OCI-M2 (cell line): ENCODE data around the gene PARP16.
A peak's percentile ranks its signal among the peaks of the same experiment; 100 is the strongest.

Experiments
- DNase-seq: peaks from one replicate; lab custom pipeline; 2025; ENCODE audit not compliant: unreplicated experiment; lab: John Stamatoyannopoulos, UW

PARP16 gene

GRCh38 chr15:65312400-65312916 is 25.8 kb upstream of the PARP16 start:
- DNase-seq = no peak

GRCh38 chr15:65311760-65312159 is 25.1 kb upstream of the PARP16 start:
- DNase-seq = no peak

- no peak for DNase-seq
Observed at GRCh38 chr15:65310431-65311137, 23.9 kb upstream of the PARP16 start.

GRCh38 chr15:65309882-65310418 is 23.3 kb upstream of the PARP16 start:
- DNase-seq = no peak

DNA sequence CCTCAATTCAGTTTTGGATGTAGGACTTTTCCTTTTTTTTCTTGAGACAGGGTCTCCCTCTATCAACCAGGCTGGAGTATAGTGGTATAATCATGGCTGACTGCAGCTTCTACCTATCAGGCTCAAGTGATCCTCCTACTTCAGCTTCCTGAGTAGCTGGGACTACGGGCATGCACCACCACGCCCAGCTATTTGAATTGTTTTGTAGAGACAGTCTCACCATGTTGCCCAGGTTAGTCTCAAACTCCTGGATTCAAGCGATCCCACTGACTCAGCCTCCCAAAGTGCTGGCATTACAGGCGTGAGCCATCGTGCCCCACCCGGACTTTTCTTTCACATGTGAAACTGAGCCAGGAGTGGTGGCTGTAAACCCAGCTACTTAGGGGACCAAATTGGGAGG is 21.3 kb upstream of the PARP16 start:
- no peak for DNase-seq

DNA sequence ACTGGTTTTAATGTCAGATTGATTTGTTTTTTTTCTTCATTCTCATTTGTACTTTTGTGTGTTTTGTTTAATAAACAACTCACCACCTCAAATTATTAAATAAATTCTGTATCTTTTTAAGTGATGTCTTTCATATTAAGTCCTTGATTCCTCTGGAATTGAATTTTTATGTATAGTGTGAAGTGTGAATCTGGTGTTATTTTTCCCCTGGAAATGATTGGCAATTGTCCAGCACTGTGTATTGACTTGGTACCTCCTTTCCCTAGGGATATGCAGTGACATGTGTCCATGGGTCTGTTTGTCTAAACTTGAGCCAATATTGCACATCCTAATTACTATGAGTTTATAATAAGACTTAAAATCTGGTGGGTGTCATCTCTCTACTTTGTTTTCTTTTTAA is 19.9 kb upstream of the PARP16 start:
- DNase-seq = no peak

DNA sequence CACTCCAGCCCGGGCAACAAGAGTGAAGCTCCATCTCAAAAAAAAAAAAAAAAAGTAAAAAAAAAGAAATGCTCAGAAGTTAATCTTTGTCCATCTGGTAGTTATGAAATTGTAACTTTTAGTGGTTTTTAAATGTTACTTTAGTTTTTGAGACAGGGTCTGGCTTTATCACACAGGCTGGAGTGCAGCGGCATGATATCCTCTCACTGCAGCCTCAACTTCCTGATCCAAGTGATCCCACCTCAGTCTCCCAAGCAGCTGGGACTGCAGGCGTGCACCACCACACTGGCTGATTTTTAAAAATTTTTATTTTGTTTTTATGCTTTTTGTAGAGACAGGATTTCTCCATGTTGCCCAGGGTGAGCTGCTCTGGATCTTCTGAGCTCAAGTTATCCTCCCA is 19.1 kb upstream of the PARP16 start:
- DNase-seq = no peak

DNA sequence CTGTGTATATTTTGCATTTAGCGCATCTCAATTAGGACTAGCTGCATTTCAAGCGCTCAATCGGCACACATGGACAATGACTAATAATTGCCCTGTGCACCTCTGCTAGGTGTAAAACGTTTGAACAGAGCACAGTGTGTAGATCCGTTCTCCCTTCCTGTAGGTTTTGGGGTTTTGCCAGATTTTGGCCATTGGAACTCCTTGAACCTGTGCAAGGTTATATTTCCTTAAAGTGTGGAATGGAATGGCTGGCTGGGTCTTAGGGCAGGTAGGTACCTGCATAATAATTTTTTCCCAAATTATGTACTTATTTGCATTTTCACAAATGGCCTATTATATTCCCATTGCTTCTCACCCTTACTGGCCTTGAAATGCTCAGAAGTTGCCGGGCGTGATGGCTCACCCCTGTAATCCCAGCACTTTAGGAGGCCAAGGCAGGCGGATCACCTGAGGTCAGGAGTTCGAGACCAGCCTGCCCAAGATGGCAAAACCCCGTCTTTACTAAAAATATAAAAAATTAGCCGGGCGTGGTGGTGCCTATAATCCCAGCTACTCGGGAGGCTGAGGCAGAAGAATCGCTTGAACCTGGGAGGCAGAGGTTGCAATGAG is 18.6 kb upstream of the PARP16 start:
- DNase-seq = no peak

DNA sequence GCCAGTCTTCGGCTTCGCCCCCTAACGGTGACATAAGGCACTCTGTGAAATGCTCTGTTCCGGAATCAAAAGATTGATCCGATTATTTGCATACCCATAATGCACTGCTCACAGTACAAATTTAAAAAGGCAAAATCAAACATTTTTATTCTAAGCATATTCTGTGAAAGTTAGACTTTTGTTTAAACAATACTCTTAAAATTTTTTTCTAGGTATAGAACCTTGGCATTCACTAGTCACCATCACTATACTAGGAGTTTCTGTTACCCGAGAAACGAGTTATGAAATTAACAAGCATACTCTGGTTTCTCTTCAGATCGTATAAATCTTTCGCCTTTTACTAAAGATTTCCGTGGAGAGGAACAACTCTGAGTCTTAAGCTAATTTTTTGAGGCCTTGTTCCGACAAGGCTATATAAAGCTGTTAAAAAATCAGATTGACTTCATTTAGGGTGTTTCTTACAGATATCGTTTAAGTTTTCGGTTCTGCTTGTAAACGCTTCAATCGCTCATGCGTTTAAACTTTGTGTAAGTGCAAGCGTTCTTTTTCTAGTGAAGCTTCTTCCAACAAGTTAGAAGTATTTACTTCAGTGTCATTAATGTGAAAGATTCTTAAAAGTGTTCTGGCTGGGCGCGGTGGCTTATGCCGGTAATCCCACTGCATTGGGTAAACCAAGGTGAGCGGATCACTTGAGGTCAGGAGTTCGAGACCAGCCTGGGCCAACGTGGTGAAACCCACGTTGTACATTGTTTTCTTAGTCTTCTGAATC is 17.9 kb upstream of the PARP16 start, which contains the start of gene RNU5B-1:
Gene RNU5B-1, plus strand, starts transcription at position 297 of the 769 bp plus-strand sequence.
- peak; percentile 65 for DNase-seq

- no peak for DNase-seq
Observed at GRCh38 chr15:65303687-65304380, 17.2 kb upstream of the PARP16 start.

DNA sequence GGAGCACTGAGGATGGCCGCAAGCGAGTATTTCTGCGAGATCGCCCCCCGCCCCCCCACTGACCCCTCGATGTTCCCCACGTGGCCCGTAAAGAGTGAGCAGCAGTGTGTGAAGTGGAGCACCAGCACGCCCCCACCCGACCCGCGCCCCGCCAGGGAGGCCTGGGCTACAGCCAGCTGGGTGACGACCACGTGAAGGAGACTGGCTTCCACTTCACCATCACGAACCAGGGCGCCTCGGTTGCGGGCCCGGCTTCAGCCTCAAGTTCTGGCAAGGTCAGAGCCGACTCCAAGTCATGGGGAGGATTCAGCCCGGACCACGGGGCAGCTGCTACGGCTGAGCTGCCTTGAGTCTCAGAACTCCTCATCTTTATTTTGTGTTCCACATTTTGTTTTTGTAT is 15.4 kb upstream of the PARP16 start:
- no peak for DNase-seq

DNA sequence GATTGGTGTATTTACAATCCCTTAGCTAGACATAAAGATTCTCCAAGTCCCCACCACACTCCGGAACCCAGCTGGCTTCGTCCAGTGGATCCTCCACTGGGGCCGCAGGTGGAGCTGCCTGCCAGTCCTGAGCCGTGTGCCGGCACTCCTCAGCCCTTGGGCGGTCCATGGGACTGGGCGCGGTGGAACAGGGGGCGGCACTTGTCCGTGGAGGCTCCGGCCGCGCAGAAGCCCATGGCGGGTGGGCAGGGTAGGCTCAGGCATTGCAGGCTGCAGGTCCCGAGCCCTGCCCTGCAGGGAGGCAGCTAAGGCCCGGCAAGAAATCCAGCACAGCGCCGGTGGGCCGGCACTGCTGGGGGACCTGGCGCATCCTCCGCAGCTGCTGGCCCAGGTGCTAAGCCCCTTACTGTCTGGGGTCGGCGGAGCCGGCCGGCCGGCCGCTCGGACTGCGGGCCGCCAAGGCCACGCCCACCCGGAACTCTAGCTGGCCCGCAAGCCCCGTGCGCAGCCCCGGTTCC is 14.3 kb upstream of the PARP16 start:
- DNase-seq = no peak

GRCh38 chr15:65298731-65299130 is 12.0 kb upstream of the PARP16 start:
- DNase-seq = no peak

- DNase-seq = no peak
Observed at GRCh38 chr15:65292938-65293518, 6.3 kb upstream of the PARP16 start.

GRCh38 chr15:65290228-65290627 is 3.5 kb upstream of the PARP16 start:
- DNase-seq = no peak

GRCh38 chr15:65289261-65289854 is 2.7 kb upstream of the PARP16 start:
- DNase-seq = no peak

DNA sequence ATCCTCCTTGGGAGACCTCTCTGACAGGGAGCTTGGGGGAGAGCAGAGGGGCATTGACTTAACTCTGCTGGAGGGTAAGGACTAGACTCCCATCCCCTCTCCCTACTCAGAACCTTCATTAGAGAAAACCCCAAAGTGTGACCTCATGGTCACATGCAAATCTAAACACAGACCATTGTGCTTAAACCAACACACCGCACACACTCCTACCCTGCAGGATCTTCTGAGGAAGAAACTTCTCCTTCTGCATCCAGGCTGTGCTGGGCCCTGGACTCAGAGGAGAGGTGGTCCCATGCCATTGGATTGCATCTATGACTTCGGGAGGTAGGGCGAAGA is 805 bp upstream of the PARP16 start:
- no peak for DNase-seq

DNA sequence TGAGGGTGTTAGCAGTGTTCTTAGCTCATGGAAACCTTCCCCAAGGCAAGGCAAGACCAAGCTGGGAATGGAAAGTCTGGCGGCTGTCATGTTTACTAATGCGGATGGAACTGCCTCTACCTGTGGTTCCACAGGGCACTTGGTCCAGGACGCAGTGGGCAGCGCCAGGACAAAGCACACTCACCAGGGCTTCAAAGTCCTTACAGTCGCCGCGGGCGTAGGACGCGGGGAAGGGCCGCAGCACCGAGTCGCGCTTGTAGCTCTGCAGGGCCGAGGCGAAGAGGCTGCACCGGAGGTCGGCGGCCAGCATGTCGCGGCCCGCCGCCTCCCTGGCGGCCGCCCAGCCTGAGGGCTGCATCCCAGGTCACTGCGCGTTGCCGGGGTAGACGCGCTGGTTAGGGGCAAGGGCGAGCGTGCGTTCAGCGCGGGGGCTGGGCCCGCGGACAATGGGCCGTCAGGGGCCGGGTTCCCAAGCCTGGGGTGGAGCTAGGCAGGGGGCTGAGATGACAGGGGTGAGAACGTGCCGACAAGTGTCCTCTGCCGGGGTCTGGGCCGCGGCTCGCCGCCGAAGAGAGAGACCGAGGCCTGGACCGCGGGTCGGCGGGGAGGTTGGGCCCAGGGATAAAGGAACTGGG is 497 bp downstream of the PARP16 start:
- no peak for DNase-seq

DNA sequence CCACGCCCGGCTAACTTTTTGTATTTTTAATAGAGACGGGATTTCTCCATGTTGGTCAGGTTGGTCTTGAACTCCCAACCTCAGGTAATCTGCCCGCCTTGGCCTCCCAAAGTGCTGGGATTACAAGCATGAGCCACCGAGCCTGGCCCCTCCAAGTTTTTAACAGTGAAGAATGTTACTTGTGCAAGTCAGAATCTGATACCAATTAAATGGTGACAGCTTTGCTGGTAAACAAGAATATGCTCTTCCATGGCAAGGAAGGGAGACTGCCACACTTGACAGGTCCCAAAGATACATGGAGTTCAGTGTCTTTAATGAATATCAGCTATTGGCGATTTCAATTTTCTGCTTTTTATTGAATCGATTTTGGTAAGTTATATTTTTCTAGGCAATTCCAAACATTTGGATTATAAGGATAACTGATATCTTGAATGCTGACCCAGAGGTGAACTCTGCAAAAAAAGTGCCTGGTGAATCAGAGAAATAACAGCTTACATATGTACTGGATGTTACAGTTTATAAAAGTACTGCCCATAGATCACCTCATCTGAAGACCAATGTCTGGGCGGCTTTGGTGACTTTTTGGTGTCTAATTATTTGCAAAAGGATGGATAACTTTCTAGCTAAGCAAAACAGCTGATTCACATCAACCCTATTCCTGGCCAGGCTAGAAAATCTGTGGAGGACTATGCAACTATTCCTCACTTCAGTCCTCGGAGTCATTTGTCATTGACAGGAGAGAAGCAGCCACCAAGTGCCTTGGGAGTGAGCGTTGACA is 1.2 kb downstream of the PARP16 start:
- DNase-seq = no peak
